NOMO-1 treated with dmso at 0.1 percent for 144 hours (cell line): ENCODE data around the gene ZNF593.

Source experiments
- DNase-seq: peaks from one replicate; lab custom pipeline; 2025; ENCODE audit not compliant: unreplicated experiment; lab: John Stamatoyannopoulos, UW

The ZNF593 gene

DNA sequence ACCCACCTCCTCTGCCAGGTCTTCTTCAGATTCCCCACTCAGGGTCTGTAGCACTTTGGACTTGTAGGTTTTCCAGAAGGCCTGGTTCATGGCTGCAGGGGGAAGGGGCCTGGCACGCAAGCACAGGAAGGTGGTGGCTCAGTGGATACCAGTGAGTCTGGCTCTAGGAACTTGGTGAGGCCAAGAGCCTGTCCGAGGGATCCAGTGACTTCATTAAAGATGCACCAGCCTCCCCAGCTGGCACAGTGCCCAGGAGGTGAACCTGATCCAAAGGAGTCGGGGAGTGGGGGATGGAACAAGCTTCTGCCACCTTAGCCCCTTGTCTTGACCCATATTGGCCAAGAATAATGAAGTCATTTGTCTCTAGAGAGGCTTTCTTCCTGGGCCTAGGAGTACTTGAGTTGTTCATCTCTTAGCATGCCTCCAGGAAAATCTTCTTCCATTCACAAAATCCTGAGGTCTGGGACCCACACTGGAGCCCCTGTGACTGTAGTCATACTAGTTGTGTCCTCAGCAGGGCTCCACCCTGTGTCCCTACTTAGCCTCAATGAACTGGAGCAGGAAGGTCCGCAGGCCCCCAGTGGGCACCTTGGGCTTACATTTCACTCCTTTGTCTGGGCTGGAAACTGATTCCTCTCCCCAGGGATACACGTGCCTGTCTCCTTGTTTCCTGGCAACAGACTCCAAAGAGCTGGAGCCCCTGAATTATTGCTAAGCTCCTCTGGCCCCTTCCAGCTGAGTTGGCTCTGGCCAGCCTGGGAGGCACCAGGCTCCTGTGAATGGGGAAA lies 1.1 kb upstream of the ZNF593 start, which contains the start of gene C1orf232:
TSS of gene C1orf232 (minus strand) at position 554 of the 788 bp plus-strand sequence. CDS start at position 90, 464 bp downstream.
- DNase-seq: no peak

DNA sequence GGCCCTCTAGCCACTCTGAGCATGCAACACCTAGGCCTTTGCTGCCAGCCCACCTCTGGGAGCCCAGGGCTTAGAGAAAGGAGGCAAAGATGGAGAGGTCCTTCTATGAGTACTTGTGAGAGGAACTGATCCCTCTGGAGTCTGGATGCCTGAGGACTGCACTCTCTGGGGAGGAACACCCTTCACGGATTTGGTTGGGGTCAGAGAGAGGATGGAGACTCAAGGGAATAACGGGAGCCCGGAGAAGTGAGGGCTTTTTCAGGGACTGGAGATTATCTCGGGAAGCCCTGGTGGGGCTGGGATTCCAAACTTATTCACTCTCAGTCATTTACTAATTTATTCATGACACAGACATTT lies 532 bp upstream of the ZNF593 start:
- DNase-seq: no peak

DNA sequence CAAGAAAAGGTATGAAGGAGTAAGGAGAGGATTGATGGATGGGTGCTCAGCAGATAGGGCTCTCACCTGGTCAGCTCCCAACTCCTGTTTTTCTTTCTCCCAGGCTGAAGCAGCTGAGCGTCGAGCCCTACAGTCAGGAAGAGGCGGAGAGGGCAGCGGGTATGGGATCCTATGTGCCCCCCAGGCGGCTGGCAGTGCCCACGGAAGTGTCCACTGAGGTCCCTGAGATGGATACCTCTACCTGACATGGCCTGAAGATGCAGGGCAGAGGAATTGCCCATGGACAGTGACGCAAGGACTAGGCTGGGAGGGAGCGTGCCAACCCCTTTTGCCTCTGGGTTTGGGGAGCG lies 739 bp downstream of the ZNF593 start:
- no peak for DNase-seq

DNA sequence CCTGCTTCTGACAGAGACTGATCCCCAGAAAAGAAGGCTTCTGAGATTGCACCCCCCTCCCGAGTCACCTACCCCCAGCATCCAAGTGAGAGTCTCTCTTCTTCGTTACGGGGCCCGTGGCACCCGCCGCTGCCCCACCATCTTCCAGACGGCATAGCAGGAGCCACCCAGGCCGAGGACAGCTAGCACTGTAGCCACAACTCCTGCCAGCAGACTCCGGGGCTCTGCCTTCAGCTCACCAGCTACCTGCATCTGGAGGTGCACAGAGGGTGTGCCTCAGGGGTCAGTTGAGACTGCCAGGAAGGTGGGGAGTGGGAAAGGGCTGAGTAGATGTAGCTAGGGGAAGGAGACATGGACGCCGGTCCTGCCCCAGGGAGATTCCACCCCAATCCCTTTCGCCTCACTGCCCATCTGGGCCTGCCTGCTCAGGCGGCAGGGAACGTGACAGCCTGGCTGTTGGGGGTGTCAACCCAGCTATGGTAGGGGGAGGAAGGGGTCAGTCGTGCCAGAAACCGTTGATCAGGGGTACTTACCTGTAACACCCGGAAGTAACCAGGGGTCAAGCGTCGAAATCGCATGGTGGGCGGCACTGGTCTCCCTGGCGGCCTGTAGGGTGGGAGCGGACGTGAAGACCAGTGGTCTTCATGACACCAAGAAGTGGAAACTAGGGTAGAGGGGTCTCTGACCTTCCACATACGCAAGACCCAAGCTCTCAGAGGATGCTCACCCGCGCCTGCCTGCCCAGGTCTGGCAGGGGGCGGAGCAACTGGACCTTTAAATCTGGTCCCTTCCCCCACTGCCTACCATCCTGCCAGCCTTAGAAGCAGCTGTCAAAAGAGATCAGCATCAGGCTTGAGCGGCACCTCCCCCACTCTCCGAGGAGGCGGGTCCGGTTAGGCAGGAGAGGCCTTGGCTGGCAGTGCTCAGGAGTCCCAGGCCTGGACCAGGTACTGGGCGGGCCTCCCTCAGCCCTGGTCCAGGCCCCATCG lies 1.7 kb downstream of the ZNF593 start, which contains the start of gene ZNF593OS:
TSS of gene ZNF593OS (minus strand) at position 749 of the 989 bp plus-strand sequence. CDS start at position 578, 171 bp downstream.
- no peak for DNase-seq

DNA sequence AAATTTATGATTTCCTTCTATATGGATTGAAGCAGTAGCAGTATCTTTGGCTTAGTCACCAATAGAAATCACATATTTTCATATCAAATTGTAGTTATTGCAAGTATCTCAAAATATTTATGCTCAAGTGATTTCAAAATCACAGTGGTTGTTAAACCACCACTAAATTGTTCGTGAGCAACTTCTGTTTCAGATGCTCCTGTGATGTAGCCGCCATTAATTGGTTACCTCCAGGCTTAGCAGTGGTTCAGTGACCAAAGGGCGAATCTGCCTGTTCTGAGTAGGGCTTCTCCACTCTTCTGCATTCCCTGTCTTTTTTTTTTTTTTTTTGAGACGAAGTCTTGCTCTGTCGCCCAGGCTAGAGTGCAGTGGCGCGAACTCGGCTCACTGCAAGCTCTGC lies 5.6 kb downstream of the ZNF593 start:
- no peak for DNase-seq

DNA sequence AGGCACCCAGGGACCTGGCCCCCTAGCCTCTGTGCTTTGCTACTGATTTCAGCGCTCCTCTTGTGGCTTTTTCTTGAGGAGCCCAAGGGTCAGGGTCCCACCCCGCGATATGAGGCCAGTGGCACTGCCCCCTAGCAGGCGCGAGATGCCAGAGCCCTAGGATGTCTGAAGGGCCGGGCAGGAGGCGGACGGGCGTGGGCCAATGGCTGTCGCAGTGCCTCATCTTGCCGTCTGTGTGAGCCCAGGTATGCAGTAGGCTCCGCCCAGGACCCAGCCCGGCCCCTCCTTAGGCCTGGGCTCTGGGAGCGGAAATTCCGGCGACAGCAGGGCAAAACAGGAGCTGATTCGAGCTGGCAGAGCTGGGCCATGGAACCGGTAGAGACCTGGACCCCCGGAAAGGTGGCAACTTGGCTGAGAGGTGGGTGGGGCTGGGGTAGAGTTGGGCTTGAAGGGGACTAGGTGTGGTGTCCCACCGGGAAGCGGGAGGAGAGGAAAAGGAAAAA lies 7.5 kb downstream of the ZNF593 start, which contains the start of gene CNKSR1:
TSS of gene CNKSR1 (plus strand) at position 310 of the 503 bp plus-strand sequence. CDS start at position 367, 57 bp downstream.
- no peak for DNase-seq

DNA sequence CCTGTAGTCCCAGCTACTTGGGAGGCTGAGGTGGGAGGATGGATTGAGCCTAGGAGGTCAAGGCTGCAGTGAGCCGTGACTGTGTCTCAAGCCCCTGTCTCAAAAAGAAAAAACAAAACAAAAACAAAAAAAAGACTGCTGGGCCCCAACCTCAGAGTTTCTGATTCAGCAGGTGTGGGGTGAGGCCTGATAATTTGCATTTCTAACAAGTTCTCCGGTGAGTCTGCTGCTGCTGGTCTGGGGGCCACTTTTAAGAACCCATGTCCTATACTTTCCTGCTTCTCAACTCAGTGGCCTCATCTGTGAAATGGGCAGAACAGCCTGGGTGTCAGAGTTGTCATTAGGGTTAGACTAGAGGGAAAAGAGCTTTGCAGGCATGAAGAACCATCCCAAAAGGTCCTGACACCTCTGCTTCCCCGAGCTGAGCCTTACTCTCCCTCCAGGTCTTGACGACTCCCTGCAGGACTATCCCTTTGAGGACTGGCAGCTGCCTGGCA lies 10.3 kb downstream of the ZNF593 start:
- DNase-seq: no peak

DNA sequence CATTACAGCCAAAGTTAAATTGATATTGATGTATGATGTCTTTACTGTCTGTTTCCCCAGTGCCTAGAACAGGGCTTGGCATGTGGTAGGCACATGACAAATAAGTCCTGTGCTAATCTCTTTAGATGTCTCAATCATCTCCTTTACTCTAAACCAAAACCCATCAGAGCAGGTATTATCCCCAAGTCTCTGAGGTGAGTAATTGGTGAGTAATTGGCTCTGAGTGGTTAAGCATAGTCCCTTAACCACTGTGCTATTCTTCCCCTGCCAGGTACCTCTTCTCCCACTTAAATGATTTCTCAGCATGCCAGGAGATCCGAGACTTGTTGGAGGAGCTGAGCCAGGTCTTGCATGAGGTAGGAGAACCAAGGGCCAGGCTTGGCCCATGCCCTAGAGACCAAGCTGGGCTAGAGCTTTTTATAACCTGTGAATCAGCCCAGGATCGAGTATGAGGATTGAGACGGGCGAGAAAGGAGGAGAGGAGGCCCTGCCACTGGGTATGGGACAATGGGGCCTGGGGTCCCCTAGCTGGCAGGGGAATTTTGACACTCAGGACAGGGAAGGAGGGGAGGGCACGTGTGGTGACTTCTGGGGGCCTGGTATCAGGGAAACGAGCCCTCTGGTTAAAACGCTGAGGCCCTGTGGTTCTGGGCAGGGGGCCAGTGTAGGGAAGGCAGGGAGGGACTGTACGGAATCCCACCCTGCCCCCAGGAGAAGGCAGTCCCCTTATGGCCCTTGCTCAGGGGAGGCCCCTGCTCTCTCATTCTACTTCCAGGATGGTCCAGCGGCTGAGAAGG lies 12.1 kb downstream of the ZNF593 start:
- DNase-seq: no peak

DNA sequence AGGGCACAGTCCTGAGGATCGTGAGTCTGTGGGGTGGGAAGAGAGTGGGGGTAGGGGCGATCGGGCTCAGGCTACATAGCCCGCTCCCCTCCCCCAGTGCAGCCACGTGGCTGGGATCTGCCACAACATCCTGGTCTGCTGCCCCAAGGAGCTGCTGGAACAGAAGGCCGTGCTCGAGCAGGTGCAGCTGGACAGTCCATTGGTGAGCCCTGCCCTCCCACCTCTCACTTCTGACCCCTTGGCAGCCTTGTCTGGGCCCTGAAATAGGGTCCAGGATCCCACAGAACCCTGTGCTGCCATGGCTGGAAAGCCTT lies 12.6 kb downstream of the ZNF593 start:
- no peak for DNase-seq

DNA sequence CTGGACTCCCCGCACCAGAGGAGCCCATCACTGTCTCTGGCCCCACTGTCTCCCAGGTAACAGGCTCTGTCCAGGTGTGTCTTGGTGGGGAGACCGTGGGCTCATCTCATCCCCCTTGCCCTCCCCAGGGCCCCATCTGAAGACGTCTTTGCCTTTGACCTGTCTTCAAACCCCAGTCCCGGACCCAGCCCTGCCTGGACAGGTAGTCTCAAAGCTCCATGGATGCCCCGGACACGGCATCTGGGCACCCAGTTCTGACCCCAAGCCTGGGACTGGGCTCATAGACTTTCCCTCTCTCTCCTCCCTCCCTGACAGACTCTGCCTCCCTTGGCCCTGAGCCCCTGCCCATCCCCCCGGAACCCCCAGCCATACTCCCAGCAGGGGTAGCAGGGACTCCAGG lies 14.4 kb downstream of the ZNF593 start:
- DNase-seq: no peak

DNA sequence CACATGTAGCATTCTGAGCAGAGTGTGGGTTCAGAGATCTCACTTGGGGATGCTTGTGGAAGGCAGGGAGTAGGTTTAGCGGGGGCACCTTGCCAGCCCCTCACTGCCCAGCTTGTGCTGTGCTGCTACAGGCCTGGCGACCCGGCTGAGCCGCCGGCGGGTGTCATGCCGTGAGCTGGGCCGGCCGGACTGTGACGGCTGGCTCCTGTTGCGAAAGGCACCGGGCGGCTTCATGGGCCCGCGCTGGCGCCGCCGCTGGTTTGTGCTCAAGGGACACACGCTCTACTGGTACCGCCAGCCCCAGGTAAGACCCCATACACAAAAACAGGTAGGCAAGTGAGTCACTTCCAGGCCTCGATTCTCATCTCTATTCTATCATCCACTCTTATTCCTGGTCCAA lies 15.2 kb downstream of the ZNF593 start:
- no peak for DNase-seq

DNA sequence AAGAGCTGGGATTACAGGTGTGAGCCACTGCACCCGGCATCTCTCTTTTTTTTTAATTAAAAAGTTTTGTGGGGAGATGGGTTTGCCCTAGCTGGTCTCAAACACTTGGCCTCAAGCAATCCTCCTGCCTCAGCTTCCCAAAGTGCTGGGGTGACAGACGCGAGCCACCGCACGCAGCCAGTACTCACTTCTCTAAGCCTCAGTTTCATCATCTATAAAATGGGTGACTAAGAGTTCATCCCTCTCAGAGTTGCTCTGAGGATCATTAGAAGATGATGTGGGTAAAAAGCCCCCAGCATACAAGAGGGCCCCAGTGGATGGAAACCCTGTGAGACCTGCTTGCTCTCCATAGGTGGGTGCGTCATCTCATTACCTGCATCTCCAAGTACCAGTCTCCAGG lies 18.2 kb downstream of the ZNF593 start:
- DNase-seq: no peak

DNA sequence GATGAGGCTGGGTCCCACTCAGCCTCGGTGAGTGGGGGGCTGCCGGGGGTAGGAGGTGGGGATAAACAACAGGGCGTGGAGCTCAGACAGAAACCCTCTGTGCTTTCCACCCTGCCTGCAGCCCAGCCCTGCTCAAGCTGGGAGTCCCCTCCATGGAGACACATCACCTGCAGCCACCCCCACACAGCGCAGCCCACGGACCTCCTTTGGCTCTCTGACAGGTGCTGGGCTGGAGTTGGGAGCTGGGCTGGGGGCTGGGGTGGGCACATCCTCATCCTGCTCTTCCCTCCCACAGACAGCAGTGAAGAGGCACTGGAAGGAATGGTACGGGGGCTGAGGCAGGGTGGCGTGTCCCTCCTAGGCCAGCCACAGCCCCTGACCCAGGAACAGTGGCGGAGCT lies 18.8 kb downstream of the ZNF593 start:
- no peak for DNase-seq

DNA sequence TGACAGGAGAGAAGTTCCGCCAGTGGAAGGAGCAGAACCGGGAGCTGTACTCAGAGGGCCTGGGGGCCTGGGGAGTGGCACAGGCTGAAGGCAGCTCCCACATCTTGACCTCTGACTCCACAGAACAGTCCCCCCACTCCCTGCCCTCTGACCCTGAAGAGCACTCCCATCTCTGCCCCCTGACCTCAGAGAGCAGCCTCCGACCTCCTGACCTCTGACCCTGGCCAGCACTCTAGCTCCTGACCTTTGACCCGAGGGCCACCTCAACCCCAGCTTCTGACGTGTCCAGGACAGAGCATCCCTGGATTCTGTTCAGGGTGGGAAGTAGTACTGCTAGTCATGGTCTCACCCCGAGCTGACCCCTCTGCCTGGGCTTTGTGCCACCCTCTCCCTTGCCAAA lies 19.6 kb downstream of the ZNF593 start:
- no peak for DNase-seq

DNA sequence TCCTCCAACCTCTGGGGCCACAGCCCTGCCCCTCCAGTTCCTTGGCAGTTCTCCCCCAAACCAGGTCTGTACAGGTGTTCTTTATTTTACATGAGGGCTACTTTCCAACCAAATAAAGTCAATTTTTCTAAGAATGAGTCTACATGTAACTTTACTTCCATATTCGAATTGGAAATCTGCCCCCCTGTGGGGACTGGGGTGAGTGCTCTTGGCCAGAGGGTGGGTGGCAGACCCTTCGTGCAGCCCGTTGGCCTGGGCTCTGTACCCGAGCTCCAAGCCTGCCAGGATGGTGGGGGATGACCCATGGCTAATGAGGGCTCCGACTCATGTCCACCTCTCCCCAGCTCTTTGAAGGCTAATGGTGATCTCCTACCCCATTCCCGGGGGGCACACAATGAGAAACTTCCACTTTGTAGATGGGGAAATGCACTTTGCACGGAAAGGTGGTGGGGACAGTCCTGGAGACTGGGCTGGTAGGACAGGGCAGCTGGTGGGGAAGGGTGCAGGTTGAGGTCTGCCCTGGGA lies 20.1 kb downstream of the ZNF593 start:
- no peak for DNase-seq

DNA sequence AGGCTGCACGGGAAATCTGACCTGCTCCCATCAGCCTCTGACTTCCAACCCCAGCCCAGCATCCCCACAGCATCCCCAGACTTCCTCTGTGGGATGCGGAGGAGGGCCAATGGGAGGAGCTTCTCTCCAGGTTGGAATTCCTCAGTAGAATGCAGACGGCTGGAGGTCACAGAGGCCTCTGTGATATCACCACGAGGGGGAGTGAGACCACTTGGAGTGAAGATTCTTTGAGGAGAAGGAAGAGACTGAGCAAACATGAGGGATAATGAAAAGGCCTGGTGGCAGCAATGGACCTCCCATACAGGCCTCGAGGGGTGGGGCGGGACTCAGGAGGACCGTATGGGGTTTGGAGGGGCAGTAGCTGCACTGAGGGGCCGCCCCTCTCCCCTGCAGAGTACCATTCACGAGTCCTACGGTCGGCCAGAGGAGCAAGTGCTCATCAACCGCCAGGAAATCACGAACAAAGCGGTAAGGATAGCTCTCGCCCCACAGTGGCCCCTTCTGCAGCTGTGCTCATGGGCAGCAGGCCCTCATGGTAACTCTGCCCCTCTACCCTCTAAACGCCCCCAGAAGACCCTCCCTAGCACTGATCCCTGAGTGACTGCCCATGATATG lies 20.8 kb downstream of the ZNF593 start, which contains the start of gene CATSPER4:
TSS of gene CATSPER4 (plus strand) at position 230 of the 615 bp plus-strand sequence. CDS start at position 256, 26 bp downstream.
- no peak for DNase-seq

DNA sequence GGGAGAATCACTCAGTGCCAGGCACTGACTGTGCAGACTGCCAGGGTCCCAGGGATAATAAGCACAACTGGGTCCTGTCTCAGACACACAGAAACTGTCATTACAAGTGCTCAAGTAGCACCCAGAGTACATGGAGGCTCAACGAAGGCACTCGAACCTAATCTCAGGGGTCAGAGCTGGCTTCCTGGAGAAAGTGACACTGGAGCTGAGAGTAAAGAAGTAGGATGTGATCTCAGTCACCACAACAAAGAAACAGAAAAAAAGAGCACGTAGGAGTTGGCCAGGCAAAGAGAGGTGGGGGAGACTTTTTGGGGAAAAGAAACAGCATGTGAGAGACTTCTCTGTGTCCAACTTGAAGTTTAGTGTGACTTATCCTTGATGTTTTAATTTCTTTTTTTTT lies 22.0 kb downstream of the ZNF593 start:
- DNase-seq: no peak

DNA sequence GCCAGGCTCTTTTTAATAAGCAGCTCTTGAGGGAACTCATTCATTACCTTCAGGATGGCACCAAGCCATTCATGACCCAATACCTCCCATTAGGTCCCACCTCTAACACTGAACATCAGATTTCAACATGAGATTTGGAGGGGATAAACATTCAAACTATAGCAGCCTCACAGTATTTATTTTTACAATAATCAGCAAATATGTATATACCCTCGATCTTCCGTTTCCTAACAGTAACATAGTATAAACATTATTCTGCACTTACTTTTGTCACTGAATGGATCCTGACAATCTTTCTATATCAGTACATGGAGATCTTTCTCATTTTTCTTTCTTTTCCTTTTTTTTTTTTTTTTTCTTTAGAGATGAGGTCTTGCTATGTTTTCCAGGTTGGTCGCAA lies 26.1 kb downstream of the ZNF593 start:
- DNase-seq: no peak

DNA sequence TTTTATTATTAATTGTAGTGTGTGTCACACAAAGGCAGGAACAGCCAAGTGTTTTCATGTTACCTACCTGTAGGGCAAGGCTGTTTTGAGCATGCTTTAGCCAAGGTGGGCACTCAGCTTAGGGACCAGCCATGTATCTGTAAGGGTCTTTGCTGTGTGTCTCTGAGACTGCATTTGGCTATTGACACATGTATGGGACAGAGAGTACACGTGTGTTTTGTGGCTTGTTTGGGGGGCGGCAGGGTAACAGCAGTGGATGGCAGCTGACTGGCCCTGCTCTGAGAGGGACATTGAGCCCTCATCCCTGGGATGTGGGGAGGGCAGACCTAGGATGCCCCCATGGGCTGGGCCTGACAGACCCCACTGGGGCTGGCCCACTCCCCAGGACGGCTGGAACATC lies 27.6 kb downstream of the ZNF593 start:
- no peak for DNase-seq

DNA sequence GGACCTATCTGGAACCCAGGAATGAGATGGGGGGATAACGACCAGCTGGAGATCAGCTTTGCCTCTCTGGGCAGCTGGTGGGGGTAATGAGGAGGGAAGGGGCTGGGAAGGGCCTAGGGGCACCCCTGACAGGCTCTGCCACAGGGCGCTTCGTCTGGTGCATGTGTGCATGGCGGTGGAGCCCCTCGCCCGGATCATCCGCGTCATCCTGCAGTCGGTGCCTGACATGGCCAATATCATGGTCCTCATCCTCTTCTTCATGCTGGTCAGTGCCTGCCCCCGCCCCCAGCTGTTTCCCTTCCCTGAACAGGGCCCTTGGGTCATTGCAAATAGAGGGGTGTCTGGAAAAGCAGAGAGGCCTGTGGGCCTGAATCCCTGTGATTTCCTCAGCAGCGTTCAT lies 28.1 kb downstream of the ZNF593 start:
- DNase-seq: no peak
